GM15510 (cell line): ENCODE data around the gene AKT1S1.
A peak's percentile ranks its signal among the peaks of the same experiment; 100 is the strongest.

Source experiments
- POLR2A ChIP-seq: IDR thresholded peaks from 3 replicates; pipeline ENCODE4 v1.6.1; 2011; ENCODE audit warnings: borderline replicate concordance; ENCODE audit not compliant: insufficient read length; ENCODE audit errors: extremely low read depth

The AKT1S1 gene

DNA sequence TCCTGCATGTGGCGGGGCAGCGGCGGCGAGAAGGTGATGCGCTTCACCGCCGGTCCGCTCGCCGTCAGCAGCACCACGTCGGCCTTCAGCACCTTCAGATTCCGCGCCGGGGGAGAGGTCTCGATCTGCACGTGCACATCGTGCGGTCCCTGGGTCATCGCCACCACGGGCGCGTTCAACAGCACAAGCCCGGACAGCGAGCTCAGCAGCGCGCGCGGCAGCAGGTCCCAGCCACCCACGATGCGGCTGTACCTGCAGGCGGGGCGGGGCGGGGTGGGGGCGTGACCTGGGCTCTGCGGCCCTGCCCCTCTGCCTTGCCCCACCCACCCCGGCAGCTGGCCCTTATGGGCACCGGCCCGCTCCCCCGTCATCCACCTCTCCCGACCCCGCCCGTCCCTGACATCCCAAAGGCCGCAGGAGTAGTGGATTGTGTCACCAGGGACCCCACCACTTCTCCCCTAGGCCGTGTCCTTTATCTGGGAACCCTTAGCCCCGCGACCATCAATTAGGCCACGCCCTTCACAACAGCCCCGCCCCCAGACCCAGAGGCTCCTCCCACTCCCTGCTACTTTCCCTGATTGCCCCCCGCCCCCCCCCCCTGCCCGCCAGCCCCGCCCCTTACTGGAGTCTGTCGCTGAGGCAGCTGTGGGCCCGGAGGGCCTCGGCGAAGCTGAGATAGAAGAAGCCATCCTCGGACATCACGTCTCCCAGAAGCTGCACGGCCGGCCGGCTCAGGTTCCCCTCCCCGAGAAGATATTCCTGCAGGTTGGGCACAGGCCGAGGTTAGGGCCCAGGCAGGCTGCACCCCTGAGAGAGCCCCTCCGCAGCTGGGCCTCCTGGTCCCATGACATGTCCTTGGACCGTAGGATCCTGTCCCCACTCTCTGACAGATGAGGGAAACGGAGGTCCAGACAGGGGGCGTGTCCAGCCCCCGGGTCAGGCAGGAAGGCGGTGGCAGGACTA, 13.5 kb upstream of the AKT1S1 start:
- peak; percentile 52 for TF ChIP-seq POLR2A

DNA sequence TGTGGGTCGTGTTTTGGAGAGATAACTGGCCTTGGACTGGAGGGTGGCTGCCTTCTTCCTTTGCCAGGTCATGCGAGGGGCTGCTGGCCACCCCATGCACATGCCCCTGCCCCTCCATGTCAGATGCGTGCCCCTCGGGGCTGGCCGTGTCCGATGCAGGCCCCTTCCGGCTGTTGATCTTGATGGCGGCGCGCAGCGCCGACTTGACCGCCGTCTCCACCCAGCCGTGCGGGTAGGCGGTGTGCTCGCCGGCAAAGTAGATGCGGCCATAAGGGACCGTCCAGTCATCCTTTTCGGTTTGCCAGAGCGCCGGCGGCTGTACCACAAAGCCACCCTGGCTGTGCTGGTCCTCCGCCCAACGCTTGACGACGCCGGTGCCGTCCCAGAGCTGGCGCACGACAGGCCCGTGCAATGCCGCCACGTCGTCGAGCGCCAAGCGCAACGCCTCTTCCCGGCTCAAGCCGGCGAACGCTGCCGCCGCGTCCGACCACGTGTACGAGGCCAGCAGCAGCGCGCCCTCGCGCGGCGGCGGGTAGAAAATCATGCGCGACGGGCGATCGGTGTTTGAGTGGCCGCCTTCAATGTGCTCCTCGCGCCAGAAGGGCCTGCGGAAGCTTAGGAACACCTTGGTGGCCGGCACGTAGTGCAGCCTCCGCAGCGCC, 12.7 kb upstream of the AKT1S1 start:
- TF ChIP-seq POLR2A: no peak

DNA sequence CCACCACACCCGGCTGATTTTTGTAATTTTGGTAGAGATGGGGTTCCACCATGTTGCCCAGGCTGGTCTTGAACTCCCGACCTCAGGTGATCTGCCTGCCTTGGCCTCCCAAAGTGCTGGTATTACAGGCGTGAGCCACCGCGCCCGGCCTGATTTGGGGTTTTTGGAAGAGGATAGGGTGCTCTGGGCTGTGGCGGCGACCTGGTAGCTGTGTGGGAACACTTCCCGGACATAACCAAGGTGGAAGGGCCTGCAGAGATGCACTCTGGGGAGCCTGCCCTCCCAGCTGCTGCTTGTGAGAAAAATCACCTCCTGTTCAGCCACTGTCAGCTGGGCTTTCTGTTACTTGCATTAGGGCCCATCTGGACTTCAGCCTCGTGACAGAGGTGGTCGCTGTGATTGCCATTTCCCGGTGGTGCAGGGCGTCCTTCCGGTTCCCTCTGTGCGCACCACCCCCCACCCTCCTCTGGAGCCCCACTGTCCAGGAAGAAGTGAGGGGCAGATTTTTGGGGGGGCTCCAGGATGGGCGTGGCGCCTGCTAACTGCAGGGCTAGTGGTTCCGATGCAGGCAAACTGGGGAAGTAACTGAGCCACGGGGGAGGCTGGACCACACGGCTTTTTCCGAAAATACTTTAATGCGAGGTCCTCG, 12.0 kb upstream of the AKT1S1 start:
- no peak for TF ChIP-seq POLR2A

DNA sequence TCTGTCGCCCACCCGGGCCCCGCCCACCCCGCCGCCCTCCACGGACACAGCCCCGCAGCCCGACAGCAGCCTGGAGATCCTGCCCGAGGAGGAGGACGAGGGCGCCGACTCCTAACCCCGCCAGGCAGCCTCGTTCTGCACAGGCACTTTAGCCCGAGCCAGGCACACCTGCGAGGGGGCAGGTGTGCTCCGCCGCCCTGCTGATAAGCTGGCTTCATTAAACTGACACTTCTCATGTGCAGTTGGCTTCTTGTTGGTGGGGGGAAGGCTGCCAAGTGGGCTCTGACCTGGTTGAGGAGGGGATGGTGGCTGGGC, 11.3 kb upstream of the AKT1S1 start:
- no peak for TF ChIP-seq POLR2A

DNA sequence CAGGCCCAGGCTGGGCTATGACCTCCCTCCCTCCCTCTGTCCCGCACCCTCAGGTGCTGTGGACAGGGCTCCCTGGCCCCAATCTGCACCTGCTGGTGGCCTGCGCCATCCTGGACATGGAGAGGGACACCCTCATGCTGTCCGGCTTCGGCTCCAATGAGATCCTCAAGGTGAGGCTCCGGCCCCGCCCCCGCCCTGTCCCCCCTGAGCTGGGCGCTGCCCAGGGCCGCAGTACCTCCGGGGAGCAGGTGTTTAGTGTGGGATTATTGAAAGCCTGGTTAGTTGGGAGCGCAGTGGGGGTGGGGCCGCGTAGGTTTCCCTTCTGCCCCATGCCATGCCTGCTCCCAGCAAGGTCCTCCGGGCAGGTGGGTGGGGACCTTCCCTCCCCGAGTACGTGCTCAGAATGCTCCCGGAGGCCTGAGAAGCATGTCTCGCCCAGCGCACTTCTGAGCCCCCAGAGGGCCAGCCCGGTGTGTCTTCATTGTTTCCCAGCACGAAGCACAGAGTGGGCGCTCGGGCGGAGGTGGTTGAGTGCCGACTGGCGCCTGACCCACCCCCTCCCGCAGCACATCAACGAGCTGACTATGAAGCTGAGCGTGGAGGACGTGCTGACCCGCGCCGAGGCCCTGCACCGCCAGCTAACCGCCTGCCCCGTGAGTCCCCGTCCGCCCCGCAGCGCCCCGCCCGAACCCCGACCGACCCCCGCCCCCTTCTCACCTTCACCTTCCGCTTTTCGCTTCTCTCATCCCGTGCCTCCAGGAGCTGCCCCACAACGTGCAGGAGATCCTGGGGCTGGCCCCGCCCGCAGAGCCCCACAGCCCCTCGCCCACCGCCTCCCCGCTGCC, 10.7 kb upstream of the AKT1S1 start:
- no peak for TF ChIP-seq POLR2A

DNA sequence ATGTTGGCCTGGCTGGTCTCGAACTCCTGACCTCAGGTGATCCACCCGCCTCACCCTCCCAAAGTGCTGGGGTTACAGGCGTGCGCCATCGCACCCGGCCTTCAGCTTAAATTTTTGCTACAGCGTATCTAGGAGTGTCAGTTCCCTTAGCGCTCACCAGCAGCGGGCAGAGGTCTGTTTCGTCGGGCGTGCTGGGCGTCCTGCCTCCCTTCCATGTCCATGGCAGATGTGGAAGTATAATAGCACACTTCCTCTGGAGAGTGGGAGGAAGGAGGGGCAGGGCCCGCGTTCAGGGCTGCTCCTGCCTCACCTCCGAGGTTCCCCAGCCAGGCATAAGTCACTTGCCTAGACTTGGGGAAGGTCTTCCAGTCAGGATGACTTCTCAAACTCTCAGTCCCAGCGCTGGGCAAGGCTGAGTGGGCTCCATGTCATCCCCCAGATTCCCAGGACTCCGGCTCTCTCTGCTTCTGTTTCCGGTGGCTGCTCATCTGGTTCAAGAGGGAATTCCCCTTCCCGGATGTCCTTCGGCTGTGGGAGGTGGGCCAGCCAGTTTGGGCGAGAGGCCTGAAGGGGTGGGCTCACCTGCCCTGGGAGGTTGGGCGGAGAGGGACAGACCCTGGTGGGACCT, 10.0 kb upstream of the AKT1S1 start:
- no peak for TF ChIP-seq POLR2A

DNA sequence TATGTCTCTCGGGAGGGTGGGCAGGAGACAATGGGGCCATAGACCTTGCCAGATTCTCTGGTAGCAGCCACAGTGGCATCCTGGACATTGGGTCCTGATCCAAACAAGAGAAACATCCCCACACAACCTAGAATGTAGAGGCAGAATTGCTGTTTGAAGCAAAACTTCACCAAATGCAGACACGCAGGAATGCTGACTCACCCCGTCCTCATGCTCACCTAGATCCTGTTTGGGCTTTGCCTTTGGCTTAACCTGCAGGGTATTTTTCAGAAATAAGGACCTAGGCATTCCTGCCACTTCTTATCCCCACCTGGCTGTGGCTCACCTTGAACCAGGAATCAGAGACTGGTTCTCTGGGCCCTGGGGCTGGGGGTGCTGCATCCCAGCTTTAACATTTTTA, 7.6 kb upstream of the AKT1S1 start:
- TF ChIP-seq POLR2A: no peak

DNA sequence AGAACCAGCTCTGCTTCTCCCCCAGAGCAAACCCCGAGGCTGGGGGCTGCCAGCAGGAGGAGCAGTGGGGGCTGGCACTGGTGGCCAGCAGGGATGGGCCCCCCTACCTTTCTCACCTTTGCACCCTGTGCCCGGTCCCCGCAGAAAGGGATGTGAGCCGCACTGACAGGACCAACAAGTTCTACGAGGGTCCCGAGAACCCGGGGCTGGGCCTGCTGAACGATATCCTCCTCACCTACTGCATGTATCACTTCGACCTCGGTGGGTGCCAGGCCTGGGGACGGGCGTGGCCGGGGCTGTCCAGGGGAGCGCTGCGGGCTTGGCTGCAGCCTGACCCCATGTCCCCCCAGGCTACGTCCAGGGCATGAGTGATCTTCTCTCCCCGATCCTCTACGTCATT, 7.0 kb upstream of the AKT1S1 start:
- TF ChIP-seq POLR2A: no peak

DNA sequence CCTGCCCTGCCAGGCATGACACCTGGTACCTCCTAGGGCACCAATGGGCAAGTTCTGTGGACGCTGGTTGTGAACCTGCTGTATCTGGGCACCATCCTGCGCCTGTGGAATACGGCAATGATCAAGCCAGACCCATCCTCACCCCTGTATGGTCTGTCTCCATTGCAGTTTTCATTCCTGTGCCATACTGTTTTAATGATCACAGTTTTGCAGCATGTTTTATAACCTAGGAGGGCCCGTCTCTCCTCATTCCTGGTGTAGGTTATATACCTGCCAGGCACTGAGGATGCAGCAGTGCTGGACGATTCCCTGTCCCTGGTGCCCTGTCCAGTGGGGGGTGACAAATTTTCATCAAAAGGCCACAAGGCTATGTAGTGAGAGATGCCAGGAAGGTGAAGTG, 5.9 kb upstream of the AKT1S1 start:
- no peak for TF ChIP-seq POLR2A

DNA sequence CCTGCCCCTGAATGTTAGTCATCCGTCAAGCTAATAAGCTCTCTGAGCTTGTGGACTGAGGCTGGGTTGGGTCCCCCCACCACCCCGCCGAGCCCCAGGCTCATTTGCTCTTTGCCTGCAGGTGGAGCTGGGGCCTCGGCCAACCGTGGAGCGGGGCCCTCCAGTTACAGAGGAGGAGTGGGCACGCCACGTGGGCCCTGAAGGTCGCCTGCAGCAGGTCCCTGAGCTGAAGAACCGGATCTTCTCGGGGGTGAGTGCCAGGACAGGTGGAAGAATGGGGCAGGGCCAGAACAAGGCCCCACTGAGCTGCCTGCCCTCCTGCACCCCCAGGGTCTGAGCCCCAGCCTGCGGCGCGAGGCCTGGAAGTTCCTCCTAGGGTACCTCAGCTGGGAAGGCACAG, 5.5 kb upstream of the AKT1S1 start:
- no peak for TF ChIP-seq POLR2A

DNA sequence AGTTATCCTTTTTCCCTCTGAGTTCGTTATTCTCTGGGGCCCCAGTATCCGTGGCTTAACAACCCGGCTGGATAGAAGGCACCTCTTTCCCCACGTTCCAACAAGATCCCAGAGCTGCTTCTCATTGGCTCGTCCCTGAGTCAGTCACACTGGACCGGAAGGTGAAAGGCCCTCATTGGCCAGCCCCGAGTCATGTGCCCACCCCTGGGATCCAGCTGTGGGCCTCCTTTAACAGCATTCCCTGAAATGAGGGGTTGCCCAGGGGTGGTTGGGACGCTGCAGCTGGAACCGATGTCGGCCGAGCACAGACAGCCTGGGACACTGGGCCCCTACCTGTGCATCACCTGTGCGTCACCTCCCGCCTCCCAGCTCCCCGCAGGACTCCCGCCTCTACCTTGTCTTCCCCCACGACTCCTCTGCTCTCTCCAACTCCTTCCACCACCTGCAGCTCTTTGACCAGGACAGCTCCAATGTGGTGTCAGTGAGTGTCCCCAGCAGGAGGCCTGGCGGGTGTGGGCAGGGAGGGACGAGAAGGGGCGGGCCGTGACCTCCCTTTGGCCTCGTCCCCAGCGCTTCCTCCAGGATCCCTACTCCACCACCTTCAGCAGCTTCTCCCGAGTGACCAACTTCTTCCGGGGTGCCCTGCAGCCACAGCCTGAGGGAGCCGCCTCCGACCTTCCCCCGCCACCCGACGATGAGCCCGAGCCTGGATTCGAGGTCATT, 4.7 kb upstream of the AKT1S1 start:
- peak; percentile 31 for TF ChIP-seq POLR2A

DNA sequence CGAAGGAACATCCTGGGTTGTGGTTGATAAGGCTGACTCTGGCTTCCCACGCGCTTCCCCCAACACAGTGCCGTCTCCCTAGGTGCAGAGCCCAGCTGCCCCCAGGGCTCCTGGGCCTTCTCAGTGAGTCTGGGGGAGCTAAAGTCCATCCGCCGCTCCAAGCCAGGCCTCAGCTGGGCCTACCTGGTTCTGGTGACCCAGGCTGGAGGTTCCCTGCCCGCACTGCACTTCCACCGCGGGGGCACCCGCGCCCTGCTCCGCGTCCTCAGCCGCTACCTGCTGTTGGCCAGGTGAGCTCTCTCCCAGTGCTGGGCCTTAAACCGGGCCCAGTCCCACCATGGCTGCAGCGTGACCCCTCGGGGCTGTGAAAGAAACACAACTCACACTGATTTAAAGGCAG, 4.0 kb upstream of the AKT1S1 start:
- no peak for TF ChIP-seq POLR2A

DNA sequence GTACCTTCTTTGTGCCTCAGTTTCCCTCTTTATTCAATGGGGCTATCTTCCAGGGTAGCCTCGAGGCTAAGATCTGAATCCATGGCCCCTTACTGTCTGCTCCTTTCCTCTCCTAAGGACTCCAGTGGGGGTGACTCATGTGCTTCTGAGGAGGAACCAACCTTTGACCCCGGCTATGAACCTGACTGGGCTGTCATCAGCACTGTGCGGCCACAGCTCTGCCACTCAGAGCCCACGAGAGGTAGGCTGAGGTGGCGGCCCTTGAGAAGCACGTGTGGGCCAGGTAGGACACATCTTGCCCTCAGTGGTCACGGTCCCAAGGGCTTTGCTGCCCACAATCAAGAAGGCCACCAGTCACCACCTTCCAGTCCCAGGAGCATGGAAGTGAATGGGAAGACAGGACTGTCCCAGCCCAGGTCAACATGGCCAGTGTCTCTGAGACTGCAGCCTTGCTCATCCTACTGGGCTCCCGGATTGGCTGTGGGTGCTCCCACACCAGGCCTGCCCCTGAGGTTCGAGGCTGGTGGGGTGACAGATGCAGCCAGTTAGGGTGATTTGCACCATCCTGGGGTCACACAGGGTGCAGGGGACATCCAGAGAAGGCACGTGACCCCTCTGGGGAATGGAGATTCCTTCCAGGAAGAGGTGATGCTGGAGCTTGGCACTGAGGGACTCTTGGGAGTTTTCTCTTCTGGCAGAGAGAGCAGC, 3.2 kb upstream of the AKT1S1 start:
- TF ChIP-seq POLR2A: no peak
